ENCODE results near the gene ALS2. TPM values are rescaled to one million over a fixed set of nuclear protein-coding genes. Genes with fewer than 3 reads are reported as not detected.
"Not testable (repeated sequence)": the region's sequence is repeated elsewhere in the genome, so short reads cannot be mapped to it uniquely, and the experiment has no call there.

The ALS2 gene
- total and polyA plus RNA-seq, 2 donors (not counting 1 experiment from before 2014, with no cell fraction given) = 1.4 to 16.7 TPM

DNA sequence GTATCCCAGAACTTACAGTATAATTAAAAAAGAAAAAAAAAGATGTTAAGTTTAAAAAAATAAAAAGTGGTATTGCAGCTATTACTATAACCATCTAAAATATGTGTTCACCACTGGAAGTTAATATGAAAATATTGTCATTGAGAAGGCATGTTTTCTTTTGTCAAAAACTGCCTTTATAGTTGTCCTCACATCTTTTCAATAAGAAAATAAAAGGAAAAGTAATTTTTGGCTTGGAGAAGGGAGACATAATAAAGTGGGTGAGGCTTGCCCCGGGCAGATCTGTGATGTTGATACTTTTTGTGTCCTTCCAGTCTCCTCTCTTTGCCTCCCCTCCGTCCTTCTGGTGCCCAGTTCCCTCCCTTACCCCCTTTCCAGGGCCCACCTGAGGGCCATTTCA, 107.2 kb downstream of the ALS2 start:
- intact Hi-C loops (cut with micrococcal nuclease) = no loop called here
- Histone ChIP-seq H3K4me3 (ENCODE audit: control extremely low read depth in 1 of 5, extremely low read depth in 1 of 5, insufficient read depth in 1 of 5, low read depth in 2 of 5, low read length in 4 of 5) (no peak overlapping the region), H3K27me3 (replicated peaks in 1 of 4; ENCODE audit: control extremely low read depth in 1 of 4, control insufficient read depth in 3 of 4, insufficient read depth in 4 of 4, low read length in 3 of 4) (no peaks in the 10 kb centered on the region), H3K9me3 (ENCODE audit: control extremely low read depth in 1 of 3, control insufficient read depth in 2 of 3, insufficient read depth in 1 of 3, low read length in 2 of 3) (no peaks in the 10 kb centered on the region), H3K4me1 (ENCODE audit: control insufficient read depth in 2 of 2, insufficient read depth in 2 of 2, low read length in 2 of 2) (no peaks in the 10 kb centered on the region), H3K36me3 (replicated peaks in 1 of 2; ENCODE audit: control extremely low read depth in 1 of 2, control insufficient read depth in 1 of 2, extremely low read depth in 1 of 2, insufficient read depth in 2 of 2, low read length in 1 of 2) (no peaks in the 10 kb centered on the region), H4K20me1 (ENCODE audit: control insufficient read depth, insufficient read depth, low read length, poor library complexity, severe bottlenecking) (no peaks in the 10 kb centered on the region), H3K79me2 (ENCODE audit: control insufficient read depth, insufficient read depth, low read length) (no peaks in the 10 kb centered on the region), H2AFZ (ENCODE audit: insufficient read depth, low read depth, low read length, poor library complexity, severe bottlenecking) (no peak overlapping the region), H3K9ac (ENCODE audit: low read length) (no peak overlapping the region), H3K4me2 (replicated peaks; ENCODE audit: low read depth, low read length, poor library complexity, severe bottlenecking) (no peak overlapping the region), H3K27ac (ENCODE audit: low read length in 2 of 2) (no peak overlapping the region)
- Mint-ChIP-seq H3K27ac (no peak overlapping the region), H3K27me3 (peaks cover 7% of the 10 kb centered on the region), H3K4me3 (no peak overlapping the region), H3K9me3 (ENCODE audit: insufficient read depth) (no peaks in the 10 kb centered on the region), H3K4me1 (no peaks in the 10 kb centered on the region)
- TF ChIP-seq EZH2 (IDR thresholded peaks at IDR 0.05; ENCODE audit: borderline replicate concordance, insufficient read depth, low read depth, low read length, poor library complexity, severe bottlenecking) = no peak
- TF ChIP-seq, protein P1, sequence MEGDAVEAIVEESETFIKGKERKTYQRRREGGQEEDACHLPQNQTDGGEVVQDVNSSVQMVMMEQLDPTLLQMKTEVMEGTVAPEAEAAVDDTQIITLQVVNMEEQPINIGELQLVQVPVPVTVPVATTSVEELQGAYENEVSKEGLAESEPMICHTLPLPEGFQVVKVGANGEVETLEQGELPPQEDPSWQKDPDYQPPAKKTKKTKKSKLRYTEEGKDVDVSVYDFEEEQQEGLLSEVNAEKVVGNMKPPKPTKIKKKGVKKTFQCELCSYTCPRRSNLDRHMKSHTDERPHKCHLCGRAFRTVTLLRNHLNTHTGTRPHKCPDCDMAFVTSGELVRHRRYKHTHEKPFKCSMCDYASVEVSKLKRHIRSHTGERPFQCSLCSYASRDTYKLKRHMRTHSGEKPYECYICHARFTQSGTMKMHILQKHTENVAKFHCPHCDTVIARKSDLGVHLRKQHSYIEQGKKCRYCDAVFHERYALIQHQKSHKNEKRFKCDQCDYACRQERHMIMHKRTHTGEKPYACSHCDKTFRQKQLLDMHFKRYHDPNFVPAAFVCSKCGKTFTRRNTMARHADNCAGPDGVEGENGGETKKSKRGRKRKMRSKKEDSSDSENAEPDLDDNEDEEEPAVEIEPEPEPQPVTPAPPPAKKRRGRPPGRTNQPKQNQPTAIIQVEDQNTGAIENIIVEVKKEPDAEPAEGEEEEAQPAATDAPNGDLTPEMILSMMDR (IDR thresholded peaks at IDR 0.05) = no peak
- 80% methylated on average over 1 of the region's 2 CpGs for WGBS (ENCODE audit: insufficient coverage)
- CTCF ChIA-PET = no interaction called here
- POLR2A ChIA-PET = no interaction called here
- DNase-seq (no peak), ATAC-seq (ENCODE audit: low read depth) (no peak)

GRCh38 chr2:201671205-201671604, 109.5 kb downstream of the ALS2 start:
- H3K9ac ChIP-seq (ENCODE audit: low read length); H3K27me3 ChIP-seq (replicated peaks in 1 of 4; ENCODE audit: control extremely low read depth in 1 of 4, control insufficient read depth in 3 of 4, insufficient read depth in 4 of 4, low read length in 3 of 4); H3K9me3 Mint-ChIP-seq (ENCODE audit: insufficient read depth); H3K4me3 ChIP-seq (ENCODE audit: control extremely low read depth in 1 of 5, extremely low read depth in 1 of 5, insufficient read depth in 1 of 5, low read depth in 2 of 5, low read length in 4 of 5); H3K4me3 Mint-ChIP-seq; POLR2A ChIA-PET; H3K4me2 ChIP-seq (replicated peaks; ENCODE audit: low read depth, low read length, poor library complexity, severe bottlenecking); H3K79me2 ChIP-seq (ENCODE audit: control insufficient read depth, insufficient read depth, low read length); intact Hi-C loops (cut with micrococcal nuclease); H3K27ac Mint-ChIP-seq; H3K4me1 Mint-ChIP-seq; H3K27me3 Mint-ChIP-seq; H4K20me1 ChIP-seq (ENCODE audit: control insufficient read depth, insufficient read depth, low read length, poor library complexity, severe bottlenecking); H3K9me3 ChIP-seq (ENCODE audit: control extremely low read depth in 1 of 3, control insufficient read depth in 2 of 3, insufficient read depth in 1 of 3, low read length in 2 of 3); H3K36me3 ChIP-seq (replicated peaks in 1 of 2; ENCODE audit: control extremely low read depth in 1 of 2, control insufficient read depth in 1 of 2, extremely low read depth in 1 of 2, insufficient read depth in 2 of 2, low read length in 1 of 2); DNase-seq; CTCF ChIA-PET; H3K27ac ChIP-seq (ENCODE audit: low read length in 2 of 2); H2AFZ ChIP-seq (ENCODE audit: insufficient read depth, low read depth, low read length, poor library complexity, severe bottlenecking); H3K4me1 ChIP-seq (ENCODE audit: control insufficient read depth in 2 of 2, insufficient read depth in 2 of 2, low read length in 2 of 2); ATAC-seq (ENCODE audit: low read depth): not testable (repeated sequence)
- WGBS (ENCODE audit: insufficient coverage) = 43% methylated on average over 2 of the region's 4 CpGs

All from B cell (primary cell).